GM18519 (cell line): Measurements from ENCODE around the gene LRRK1.

ENCODE experiments used
- ATAC-seq: cut with Tn5 transposase; IDR thresholded peaks from one replicate; pipeline ENCODE4 v1.9.1; 2021; ENCODE audit warnings: mild to moderate bottlenecking, moderate library complexity; ENCODE audit not compliant: unreplicated experiment, low FRiP score

The LRRK1 gene

DNA sequence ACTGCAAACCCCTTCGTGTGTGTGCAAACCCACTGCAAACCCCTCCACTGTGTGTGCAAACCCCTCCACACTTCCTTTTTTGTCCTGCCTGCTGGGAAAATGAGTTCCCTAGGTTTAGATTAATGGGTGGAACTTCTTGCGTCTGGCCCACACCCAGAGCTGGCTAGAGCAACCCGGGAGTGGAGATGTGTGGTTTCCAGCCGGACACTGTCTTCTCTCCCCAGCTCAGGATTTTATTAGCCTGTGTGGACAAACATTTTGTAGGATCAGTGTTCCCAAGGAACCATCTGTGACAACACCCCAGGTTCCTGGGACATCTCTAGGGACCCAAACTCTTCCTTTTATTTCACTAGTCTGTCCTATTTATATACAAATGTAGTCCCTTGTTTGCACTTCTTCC is 9.6 kb upstream of the LRRK1 start:
- no peak for ATAC-seq

DNA sequence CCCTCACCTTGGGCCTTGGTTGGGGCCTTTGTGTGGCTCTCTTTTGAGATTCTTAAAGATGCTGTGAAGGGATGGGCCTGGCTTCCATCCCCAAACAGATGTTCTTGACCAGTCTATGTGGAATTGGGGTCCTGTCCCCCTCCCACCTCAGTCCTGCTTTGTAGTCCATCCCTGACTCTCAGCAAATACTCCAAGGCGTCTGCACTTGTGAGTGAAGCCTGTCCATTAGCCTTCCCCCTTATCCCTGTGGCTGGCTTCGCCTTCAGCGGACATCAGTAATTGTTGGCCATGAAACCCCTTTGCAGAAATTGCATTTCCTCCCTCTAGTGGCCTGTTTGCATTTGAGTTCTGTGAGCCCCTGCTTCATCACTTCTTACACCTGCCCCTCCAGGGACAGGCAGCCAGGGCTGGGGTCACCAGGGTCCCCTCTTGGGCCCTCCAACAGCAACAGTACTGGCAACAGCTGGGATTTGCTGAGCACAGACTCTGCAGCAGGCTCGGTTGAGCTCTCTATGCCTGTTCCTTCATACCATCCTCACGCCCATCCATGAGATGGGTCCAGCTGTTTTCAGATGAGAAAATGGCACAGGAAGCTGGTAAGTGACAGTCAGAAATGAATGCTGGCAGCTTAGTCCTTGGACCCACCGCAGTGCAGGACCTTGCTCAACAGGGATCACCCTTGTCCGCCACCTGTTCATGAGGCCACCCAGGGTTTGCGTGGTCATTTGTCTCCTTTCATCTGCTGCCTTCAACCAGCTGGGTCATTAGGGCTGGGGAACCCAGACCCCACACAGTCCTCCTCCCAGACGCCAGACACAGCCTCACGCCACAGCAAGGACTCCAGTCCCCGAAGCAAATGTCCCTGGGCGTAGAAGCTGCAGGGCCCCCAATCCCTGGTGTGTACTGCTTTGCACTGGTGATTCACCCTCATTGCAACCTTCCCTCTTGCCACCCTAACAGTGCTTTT is 8.9 kb upstream of the LRRK1 start:
- no peak for ATAC-seq

DNA sequence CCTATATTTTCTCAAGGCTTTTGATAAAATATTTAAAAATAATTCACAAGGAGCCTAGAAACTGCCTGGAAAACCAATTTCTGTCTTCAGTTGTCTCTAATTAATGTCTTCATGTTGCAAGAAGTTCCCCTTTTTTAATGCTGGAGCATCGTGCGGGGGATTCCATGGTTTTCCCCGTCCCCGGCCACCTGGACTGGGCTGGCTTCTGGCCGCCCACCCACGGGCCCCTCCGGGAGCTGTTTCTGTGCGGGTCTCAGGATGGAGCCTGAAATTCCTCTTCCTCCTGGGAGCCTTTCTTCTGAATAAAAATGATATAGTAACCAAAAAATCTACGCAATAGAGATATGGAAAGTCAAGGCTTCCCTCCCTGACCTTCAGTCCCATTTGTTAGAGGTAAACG is 8.1 kb upstream of the LRRK1 start:
- ATAC-seq = no peak

DNA sequence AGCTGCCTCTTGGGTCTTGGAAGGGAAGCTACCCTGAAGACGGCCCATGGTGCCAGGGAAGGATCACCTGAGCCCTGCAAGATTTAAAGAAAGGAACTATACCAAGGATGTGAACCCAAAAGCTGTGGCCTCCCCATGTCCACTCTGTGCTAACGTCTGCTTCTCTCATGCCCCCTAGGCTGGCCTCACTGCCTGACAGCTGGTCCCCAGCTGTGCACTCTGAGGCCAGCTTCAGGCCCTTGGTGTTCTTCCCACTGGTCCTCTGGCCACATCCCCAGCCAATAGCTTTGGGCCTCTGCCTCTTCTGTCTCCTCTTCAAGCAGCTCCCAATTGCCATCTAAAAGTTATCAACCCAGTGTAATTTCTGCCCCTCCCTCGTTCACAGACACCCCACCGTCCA is 5.2 kb upstream of the LRRK1 start:
- ATAC-seq = no peak

DNA sequence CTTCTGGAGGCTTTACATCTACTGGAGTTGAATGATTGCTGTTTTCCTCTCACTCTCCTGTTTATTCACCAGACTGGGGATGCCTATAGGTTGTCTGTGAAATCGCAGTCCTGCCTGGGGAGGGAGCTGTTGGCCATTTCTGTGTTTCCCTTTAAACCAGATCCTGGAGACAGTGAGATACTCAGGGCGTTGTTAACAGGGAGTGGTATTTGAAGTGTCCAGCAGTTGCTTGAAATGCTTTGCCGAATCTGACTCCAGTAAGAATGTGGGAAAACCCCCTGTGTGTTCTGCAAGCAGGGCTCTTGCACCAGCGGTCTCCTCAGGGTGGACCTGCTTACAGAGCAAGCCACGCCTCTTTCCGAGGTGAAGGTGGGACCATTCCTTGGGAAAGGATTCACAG is 4.3 kb upstream of the LRRK1 start:
- ATAC-seq = no peak

DNA sequence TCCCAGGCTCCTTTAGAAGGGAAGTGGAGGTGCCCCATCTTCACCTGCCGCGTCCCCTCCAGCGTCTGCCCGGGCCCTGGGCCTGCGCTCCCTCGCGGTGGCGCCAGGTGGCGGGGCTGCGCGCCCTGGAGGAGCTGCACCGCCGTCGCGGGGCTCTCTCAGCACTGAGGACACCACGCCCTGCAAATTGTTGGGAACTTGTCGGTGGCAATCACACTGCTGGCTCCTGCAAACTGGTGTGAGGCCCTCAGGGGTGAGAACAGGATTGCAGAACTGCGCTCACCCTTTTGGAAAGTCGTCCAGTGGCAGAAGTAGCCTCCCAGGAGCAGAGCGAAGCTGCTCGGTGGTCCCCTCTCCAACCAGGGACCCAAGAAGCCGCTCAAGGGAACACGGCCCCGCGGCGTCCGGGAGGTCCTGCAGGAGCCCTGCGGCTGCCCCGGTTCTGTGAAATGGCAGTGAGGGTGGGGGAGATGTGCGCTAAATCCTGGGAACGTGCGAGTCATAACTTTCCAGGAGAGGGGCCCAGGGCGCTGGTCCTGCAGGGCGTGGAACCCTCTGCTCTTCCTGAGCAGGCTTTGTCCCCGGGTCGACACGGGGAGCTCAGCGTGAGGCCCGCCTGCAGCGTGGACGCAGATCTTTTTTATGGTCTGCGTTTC is 995 bp upstream of the LRRK1 start:
- ATAC-seq = peak; percentile 49

GRCh38 chr15:100919481-100920405 is 586 bp downstream of the LRRK1 start:
- ATAC-seq = no peak

DNA sequence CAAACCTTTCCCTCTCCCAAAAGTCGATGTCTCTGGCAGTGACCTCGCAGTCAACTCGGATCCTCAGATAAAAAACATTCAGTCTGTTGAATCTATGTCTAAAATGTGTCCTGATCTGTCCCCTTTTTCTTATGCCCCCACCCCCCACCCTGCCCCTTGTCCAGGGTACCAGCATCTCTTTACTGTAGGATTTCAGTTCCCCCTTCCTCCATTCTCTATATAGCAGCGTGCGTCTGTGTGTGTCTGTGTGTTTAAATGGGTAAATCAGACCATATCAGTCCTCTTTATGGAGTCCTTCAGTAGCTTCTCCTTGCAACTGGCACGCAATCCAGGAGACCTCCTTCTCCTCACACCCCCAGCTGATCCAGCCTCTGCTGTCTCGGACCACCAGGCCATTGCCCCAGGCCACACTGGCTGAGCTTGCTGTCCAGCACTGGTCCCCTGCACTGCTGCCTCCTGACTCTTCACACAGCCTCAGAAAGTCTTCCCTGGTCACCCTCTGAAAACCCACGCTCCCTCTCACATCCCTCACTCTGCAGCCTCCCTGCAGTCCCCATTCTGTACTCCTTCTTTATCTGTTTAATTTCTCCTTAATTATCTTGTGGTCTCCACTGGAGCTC is 1.5 kb downstream of the LRRK1 start:
- no peak for ATAC-seq

- peak; percentile 26 for ATAC-seq
Measured at GRCh38 chr15:100922192-100923040, 3.3 kb downstream of the LRRK1 start.

DNA sequence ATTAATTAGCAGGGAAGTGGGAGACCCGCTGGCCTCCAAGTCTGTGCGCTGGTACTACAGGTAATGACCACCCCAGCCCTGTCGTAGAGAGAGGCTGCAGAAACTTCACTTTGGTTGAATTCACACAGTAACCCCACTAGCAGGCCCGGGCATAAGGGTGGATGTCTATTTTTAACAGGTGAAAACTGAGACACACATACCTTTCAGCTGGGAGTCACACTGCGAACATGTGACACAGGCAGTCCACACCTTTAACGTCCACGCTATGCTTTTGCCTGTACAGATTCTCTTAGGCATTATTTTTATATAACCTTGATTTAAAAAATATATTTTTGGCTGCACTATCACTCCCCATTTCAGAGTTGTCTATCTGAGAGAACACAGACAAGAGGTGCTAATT is 3.9 kb downstream of the LRRK1 start:
- no peak for ATAC-seq

GRCh38 chr15:100923902-100924301 is 4.7 kb downstream of the LRRK1 start:
- no peak for ATAC-seq

DNA sequence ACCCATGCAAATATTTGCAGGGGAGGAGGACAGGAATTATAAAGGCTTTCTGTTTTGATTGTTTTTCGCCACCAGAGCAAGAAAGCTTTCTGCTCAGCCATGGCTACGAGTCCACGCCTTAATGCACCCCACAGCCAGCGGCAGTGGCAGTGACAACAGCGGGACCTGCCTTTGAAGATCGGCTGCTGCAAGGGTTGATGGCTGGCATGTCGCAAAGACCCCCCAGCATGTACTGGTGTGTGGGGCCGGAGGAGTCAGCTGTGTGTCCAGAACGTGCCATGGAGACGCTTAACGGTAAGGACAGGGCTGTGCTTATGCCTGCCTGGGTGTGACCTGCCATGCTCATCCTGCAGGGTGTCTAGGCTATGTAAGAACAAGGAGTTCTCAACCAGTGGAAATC is 5.3 kb downstream of the LRRK1 start:
- ATAC-seq = no peak

DNA sequence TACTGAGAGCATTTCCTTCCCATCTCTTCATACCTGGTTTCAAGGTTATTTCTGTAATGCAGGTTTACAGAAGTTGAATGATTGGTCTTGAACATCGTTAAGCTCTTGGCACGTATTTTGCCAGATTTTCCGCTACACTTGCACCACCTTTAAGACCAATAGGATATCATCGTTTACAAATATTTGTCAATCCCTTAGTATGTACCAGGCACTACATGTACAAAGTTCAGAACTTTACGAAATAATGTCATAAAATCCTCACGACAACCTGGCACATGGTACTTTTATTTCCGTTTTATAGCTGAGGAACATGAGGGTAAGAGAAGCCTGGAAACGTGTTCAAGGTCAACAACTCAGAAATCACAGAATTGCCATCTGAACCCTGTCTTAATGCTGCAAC is 6.3 kb downstream of the LRRK1 start:
- no peak for ATAC-seq

- no peak for ATAC-seq
Measured at GRCh38 chr15:100926258-100926657, 7.1 kb downstream of the LRRK1 start.

- no peak for ATAC-seq
Measured at GRCh38 chr15:100926971-100927756, 8.0 kb downstream of the LRRK1 start.

DNA sequence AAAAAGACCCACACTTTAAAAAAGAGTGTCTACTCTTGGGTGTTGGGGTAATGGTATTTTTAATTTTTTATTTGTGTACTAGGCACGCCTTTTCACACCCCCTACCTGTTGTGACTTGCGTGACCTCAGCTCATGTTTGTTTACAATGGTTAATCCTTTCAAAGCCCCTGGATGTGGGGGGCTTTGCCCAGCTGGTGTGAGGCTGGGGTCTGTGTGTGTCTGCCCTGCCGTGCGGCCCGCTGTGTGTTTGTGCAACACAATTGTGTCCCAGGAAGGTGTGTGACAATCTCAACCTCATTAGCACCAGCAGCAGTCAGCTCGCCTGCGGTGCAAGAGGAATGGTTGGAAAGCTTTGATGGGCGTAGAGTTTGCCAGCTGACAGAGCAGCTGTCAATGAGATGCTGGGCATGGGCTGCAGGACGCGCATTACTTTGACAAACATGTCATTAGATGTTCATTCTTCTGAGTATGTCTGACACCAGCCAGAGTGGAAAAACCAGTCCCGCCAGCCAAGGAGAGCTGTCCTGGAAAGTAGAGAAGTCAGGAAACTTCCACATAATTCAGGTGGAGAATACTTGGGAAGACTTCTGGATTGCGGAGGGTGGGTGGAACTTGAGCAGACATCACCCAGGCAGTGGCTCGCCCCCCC is 9.6 kb downstream of the LRRK1 start:
- ATAC-seq = no peak

GRCh38 chr15:100929641-100930042 is 10.5 kb downstream of the LRRK1 start:
- no peak for ATAC-seq

GRCh38 chr15:100930306-100930848 is 11.2 kb downstream of the LRRK1 start:
- ATAC-seq = no peak
